ENCODE results near the gene QRFP.

QRFP gene, protein sequence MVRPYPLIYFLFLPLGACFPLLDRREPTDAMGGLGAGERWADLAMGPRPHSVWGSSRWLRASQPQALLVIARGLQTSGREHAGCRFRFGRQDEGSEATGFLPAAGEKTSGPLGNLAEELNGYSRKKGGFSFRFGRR
- 0.13 to 0.68 (median 0.21) reads per million in 18 experiments for total RNA-seq

- no peak for DNase-seq
These were observed at the start of gene QRFP for GRCh38 chr9:130896233-130897014. TSS of gene QRFP (minus strand) at chr9:130896812. CDS start at chr9:130893838, 2,974 bp downstream.

DNA sequence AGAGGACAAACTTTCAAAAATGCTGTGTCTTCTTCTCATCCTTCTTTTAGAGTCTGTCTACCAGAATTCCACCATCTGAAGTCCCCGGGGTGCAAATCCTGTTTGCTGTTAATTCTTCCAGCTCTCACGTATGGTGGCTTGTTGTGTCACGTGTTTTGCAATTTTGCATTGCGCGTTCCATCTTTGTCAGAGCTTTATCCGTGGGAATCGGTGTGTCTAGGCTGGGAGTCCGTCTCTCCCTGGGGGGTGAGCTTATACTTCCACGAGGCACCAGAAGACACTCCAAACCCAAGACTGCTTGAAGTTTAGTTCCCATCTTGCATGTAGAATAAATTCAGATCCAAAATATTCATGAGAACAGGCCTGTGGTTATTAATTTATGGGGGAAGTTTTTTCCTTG, 48.6 kb upstream of the QRFP start:
- no peak for DNase-seq

- DNase-seq = no peak
These were observed 48.0 kb upstream of the QRFP start for GRCh38 chr9:130944510-130945058.

DNA sequence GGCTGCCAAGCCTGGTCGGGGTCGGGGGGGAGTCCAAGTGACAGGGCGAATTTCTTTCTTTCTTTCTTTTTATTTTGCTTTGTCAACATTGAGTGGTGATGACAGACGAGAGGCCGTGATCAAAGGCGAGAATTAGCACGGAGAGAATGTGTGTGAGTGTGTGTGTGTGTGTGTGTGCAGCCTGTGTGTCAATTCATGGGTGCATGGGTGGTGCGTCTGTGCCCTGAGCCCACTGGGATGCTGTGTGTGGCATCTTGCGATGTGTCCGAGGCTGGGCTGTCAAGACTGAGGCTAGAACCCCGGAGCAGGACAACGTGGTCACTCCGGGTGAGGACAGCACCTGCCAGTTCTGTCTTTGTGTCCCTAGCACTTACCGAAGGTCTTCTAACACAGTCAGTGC, 47.2 kb upstream of the QRFP start:
- no peak for DNase-seq

- DNase-seq = no peak
These were observed 46.6 kb upstream of the QRFP start for GRCh38 chr9:130943221-130943620.

DNA sequence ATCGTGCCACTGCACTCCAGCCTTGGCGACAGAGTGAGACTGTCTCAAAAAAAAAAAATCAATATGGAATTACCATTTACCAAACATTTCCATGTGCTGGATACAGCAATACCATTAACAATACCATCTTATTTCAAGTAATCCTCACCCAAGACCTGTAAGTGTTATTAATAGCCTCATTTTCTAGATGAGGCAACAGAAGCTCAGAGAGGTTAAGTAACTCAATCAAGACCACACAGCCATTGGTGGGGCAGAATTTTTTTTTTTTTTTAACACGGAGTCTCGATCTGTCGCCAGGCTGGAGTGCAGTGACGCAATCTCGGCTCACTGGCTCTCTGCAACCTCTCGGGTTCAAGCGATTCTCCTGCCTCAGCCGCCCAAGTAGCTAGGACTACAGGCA, 46.1 kb upstream of the QRFP start:
- DNase-seq = no peak

GRCh38 chr9:130942084-130942483, 45.5 kb upstream of the QRFP start:
- DNase-seq = no peak

DNA sequence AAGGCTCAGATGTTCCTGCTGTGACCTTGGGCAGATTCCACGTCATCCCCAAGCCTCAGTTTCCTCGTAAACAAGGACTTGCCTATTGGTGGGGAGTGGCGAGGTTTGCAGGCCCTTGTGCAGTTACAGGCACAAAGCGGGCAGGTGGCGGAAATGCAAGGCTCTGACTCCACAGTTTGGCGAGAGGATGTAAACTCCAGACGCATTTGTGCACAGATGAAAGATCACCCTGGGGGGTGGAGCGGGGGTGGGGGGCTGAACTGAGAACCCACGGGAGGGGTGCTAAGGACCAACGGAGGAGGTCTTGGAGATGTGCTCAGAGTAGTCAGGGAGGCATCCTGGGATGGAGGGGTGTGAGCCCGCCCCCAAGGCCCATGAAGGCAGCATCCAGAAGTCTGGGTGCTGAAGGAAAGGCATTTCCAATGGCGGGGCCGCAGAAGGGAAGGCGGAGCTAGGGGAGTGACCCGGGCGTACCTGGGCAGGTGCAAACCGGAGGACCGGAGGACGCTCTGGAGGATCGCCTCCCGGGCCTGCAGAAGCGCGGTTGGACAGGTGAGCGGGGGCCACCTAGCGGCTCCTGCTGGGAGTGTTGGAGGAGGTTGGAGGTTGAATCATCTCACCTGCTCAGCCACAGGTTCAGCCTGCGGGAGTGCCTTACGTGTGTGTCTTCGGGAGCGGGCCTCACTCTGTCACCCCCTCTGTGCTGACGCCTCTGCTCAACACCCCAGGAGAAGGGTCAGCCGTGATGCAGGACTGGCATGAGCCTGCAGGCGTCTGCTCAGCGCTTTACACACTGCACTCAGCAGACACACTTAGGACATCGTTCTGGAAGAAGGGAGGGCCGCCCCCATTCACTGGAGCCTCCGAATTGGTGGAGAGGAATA, 44.3 kb upstream of the QRFP start:
- DNase-seq = peak in 1 of 2 donors; percentile 27

DNA sequence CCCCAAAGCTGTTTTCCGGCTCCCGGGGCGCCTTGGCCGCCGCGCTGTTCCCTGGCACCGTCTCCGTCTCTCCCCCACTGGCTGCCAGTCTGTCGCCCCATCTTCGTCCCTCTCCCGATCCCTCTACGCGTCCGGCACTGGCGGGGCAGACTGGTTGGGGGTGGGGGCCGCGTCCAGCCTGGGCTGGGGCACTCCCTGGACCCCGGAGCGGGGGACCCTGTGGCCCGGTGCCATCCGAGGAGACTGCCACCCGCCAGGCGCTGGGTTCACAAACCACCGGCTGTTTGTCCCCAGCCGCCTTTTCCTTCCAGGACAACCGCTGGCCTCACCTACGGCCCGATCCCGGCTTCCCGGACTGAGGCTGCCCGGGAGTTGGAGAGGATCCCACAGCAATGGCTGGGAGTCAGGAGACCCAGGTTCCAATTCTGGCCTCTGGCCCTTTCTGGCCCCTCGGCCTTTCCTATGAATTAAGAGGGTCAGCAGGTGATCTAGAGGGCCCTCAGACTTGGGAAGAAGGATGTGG, 43.5 kb upstream of the QRFP start:
- DNase-seq = no peak

DNA sequence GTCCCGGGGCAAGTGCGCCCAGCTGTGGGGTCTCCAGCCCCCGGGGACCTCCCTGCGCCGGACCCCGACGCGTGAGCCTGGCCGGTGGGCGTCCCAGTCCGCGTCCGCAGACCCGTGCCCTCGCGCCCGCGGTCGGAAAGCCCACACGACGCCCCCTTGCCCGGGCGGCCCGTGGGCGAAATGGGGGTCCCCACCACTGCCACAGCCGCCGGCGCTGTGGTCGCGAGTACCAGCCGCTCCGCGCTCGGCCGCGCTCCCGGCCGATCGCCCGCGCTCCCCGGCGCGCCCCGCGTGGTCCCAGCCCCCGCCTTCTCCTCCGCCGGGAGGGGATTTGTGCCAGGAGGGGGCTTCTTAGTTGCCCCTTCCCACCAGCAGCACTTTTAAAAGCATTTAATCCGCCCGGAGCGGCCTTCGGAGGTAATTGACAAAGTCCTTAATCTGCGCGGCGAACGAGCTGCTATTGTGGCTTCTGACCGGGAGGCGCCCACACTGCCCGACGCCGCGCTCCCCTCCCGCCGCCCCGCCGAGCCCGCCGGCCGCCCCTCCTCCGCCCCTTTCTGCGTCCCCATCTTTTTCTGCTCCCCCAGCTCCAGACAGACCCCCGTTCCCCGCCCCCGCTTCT, 42.9 kb upstream of the QRFP start:
- DNase-seq = no peak

- peak; percentile 26 to 53 for DNase-seq
These were observed 42.2 kb upstream of the QRFP start, which contains the start of gene FIBCD1 for GRCh38 chr9:130938652-130939404. TSS of gene FIBCD1 (minus strand) at chr9:130939247. CDS start at chr9:130938607, 640 bp downstream.

DNA sequence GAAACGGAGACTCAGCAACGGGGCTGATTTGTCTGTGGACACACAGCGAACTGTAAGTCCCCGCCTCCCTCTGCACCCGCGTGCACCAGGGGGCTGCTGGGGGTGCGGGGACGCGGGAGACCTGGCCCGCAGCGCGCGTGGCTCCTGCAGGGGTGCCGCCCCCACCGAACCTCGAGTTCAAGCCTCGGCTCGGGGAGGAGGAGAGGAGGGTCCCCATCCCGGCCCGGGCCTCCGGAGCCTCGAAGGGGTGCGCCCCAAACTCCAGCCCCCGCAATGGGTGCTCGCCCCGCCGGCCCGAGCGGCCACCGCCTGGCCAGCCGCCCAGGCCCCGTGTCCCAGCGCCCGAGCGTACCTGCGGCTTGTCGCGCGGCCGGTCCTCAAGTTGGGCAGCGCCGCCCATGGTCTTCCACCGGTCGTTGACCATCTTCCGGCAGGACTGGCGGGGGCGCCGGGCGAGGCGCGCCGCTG, 41.6 kb upstream of the QRFP start:
- no peak for DNase-seq

GRCh38 chr9:130937146-130938076, 40.8 kb upstream of the QRFP start:
- no peak for DNase-seq

- no peak for DNase-seq
These were observed 39.9 kb upstream of the QRFP start for GRCh38 chr9:130936285-130937117.

DNA sequence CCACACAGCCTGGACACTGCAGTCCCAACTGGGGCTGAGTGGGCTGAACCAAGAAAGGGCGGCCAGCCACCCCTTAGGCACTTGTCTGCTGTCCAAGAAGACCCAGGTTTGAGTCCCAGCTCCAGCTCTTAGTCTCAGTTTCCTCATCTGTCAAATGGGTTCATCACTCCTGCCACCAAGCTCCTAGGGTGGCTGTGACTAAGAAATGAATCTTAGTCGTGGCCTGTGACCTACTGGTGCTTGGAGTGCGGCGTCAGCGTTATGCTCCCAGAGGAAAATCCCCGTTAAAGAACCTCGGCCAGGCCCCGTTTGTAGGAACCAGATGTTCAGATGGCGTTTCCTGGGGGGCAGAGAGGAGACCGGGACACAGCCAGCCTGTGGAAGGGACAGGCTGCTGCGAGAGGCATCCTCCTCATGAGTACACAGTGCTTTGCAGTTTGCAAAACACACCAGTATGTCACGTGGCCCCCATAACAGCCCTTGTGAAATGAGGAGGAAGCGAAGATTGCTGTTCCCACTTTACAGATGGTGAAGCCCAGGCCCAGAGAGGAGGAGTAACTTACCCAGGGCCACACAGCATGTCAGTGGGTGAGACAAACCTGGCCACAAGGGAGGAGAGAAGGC, 39.1 kb upstream of the QRFP start:
- peak; percentile 21 to 28 for DNase-seq

- no peak for DNase-seq
These were observed 38.4 kb upstream of the QRFP start for GRCh38 chr9:130934702-130935647.

GRCh38 chr9:130934246-130934645, 37.6 kb upstream of the QRFP start:
- DNase-seq = no peak

Measured in inflammatory macrophage (primary cell).